HCT116 (cell line): ENCODE measurements around the gene TIMM17B.

Experiments
- ATF3 ChIP-seq: IDR thresholded peaks from 2 replicates; pipeline ENCODE4 v1.6.1; 2012
- CBX3 ChIP-seq: IDR thresholded peaks from 2 replicates; pipeline ENCODE4 v1.6.1; 2012; ENCODE audit warnings: low read depth
- CEBPB ChIP-seq: IDR thresholded peaks from 2 replicates; pipeline ENCODE4 v1.6.1; 2012; ENCODE audit warnings: low read depth
- CTCF ChIP-seq, 3 experiments: fragments of 200-600 bp in 1 of 3; sonication (generic) in 1 of 3; IDR thresholded peaks in 2 of 3; conservative IDR thresholded peaks in 1 of 3; 2 replicates each; pipeline ENCODE4 v1.5.1; 2012 to 2017; ENCODE audit warnings: low read depth in 2 of 3, low read length in 2 of 3, antibody characterized with exemption in 1 of 3, borderline replicate concordance in 1 of 3, control low read depth in 1 of 3, mild to moderate bottlenecking in 1 of 3, mixed read lengths in 1 of 3, mixed run types in 1 of 3, moderate library complexity in 1 of 3; ENCODE audit not compliant: insufficient read depth in 1 of 3
- EGR1 ChIP-seq: IDR thresholded peaks from 2 replicates; pipeline ENCODE4 v1.6.1; 2012; ENCODE audit warnings: low read depth
- EZH2 ChIP-seq: fragments of 200-600 bp; sonication (generic); IDR thresholded peaks from 2 replicates; pipeline ENCODE4 v1.6.1; 2017; ENCODE audit warnings: antibody characterized with exemption, mixed run types
- MAX ChIP-seq: IDR thresholded peaks from 2 replicates; pipeline ENCODE4 v1.6.1; 2012
- POLR2A ChIP-seq: IDR thresholded peaks from 2 replicates; pipeline ENCODE4 v1.7.0; 2011; ENCODE audit warnings: borderline replicate concordance; ENCODE audit not compliant: insufficient read depth, insufficient read length; ENCODE audit errors: extremely low read depth
- POLR2AphosphoS5 ChIP-seq: IDR thresholded peaks from 2 replicates; pipeline ENCODE4 v1.6.1; 2011; ENCODE audit warnings: mild to moderate bottlenecking, low read depth, low read length, moderate library complexity
- RAD21 ChIP-seq: IDR thresholded peaks from 2 replicates; pipeline ENCODE4 v1.6.1; 2012; ENCODE audit warnings: low read depth, mild to moderate bottlenecking
- REST ChIP-seq: IDR thresholded peaks from 2 replicates; pipeline ENCODE4 v1.6.1; 2012; ENCODE audit warnings: low read depth
- TCF7L2 ChIP-seq: IDR thresholded peaks from 2 replicates; pipeline ENCODE4 v1.7.0; 2011; ENCODE audit warnings: borderline replicate concordance, inconsistent platforms; ENCODE audit not compliant: insufficient read depth, insufficient read length; ENCODE audit errors: extremely low read depth
- YY1 ChIP-seq: IDR thresholded peaks from 2 replicates; pipeline ENCODE4 v1.6.1; 2011; ENCODE audit warnings: low read length, low read depth, moderate library complexity, mild to moderate bottlenecking; ENCODE audit not compliant: insufficient replicate concordance; ENCODE audit errors: extremely low read depth

- no peak for TF ChIP-seq POLR2A
- TF ChIP-seq RAD21, result no peak
- no peak for TF ChIP-seq EGR1
- TF ChIP-seq MAX, result no peak
- no peak for TF ChIP-seq ATF3
- no peak for TF ChIP-seq CTCF (IDR thresholded peaks at IDR 0.05 in 2 of 3, conservative IDR thresholded peaks at IDR 0.05 in 1 of 3; ENCODE audit: borderline replicate concordance in 1 of 3, insufficient read depth in 1 of 3, low read depth in 2 of 3, low read length in 2 of 3)
- no peak for TF ChIP-seq CEBPB
- TF ChIP-seq REST, result no peak
- TF ChIP-seq YY1, result no peak
- no peak for TF ChIP-seq EZH2
- TF ChIP-seq POLR2AphosphoS5, result no peak
- no peak for TF ChIP-seq CBX3
- TF ChIP-seq TCF7L2, result no peak
Measured at GRCh38 chrX:48923771-48924170, 26.2 kb upstream of the TIMM17B start.
